Right ventricle myocardium superior (tissue), 1 donor: Measurements from ENCODE around the gene SERHL2. TPM values are rescaled to one million over a fixed set of nuclear protein-coding genes. Genes with fewer than 3 reads are reported as not detected.
"Not testable (repeated sequence)": the region's sequence is repeated elsewhere in the genome, so short reads cannot be mapped to it uniquely, and the experiment has no call there.

ENCODE experiments used
- ATAC-seq: fragments of 200-7000 bp; cut with Tn5 transposase; one replicate; pipeline ENCODE4 v1.9.1; 2020; ENCODE audit warnings: mild to moderate bottlenecking; ENCODE audit not compliant: poor library complexity
- DNase-seq: peaks from one replicate; pipeline ENCODE4 v3.0.0-alpha.2; 2020
- intact Hi-C: fragments of 100-400 bp; cut with DNase I; formaldehyde crosslinking; loops from one replicate; pipeline ENCODE4 v1.11.2; 2022
- total RNA-seq: library from RNA; stranded (reverse); fragmentation: NEBNext Ultra II Directional; extraction: Animal tissue kit (Norgen Biotek cat#: 25700); gene quantifications from one replicate; pipeline ENCODE4 v1.2.1, GENCODE V29; 2021
- donor health status: DM: no; HTN: yes; CAD: no; lungs with severe emphysema.

SERHL2 gene
- total RNA-seq, 1 donor from 2014 or later: 2.4 TPM

DNA sequence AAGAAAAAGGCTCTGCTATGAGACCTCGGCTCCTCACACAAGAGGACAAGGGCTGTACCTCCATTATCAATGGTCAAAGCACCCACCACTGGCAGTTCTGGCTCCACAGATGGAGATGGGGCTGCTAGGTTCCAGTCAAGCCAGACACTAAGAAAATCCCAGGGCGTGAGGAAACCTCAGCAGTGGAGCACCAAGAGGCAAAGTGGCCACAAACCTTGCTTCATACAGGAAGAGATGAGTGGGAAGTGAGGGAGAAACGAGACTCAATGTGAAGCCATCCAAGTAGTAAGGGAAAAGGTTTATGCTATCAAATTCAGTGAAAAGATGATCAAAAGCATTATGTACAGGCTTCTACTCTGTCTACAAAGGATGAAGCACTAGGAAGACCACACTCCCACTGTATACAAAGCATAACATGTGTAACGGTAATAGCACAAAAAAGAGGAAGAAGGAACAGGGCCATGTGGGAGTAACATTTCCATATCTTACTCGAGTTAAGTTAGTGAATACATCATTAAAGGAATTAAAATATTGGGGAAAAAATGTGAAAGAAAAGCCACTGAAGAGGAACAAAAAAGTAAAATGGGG lies 33.9 kb downstream of the SERHL2 start:
- ATAC-seq (no peak), DNase-seq (no peak)
- intact Hi-C loops: no loop called here

DNA sequence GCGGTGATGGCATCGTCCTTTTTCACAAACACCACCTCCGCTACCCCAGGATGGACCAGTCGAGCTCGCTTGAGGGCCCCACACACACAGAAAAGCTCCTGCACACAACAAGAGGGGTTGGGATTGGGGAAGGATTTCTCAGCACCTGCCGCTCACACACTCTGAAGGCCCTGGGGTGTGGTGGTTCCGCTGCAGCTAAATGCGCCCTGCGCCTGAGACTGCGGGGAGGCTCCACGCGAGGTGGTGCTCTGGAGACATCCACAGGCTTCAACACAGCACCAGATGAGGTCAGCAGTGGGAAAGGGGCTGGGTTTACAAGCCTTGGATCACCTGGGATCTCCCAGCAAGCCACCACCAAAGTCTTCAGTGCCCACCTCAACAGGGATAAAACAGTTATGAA lies 38.2 kb downstream of the SERHL2 start:
- ATAC-seq (no peak), DNase-seq (no peak)
- intact Hi-C loops: no loop called here

DNA sequence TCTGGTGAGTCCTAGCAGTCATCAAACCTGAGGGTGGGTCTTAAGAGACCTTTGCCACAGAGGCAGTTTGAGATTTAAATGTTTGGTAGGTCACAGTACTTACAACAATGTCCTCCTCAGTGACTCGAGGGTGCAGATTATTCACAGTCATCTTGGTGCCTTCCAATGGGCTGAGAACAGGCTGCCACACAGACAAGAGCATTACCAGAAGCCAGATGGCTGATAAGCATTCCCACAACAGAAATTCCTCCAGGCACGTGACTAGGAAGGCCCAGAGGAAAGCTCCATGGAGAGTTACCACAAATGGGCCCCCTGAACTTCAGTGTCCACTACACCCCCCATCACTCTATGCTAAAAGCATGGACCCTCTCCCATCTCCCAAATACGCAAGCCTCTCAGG lies 41.7 kb downstream of the SERHL2 start:
- DNase-seq (no peak), ATAC-seq (peak; percentile 71)

DNA sequence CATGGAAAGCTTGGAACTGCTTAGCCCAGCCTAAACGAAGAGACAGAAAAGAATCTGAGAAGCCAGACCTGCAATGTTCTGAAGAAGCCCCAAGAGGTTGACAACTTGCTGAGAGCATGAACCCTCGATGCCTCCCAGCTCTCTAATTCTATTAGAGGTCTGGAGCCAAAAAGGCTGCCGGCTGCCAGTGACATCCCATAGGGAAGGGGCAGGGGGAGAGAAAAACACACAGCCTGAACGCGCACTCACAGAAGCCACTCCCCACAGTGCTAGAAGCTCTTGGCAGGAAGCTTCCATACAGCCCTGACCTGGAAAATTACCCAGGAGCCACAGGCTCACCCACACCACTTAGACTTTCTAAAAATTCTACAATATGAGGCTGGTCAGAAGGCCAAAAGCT lies 42.6 kb downstream of the SERHL2 start:
- DNase-seq (peak; percentile 67), ATAC-seq (peak; percentile 86)
- intact Hi-C loops: no loop called here

More for the DNA sequence above, 41.7 kb downstream of the SERHL2 start:
- intact Hi-C loops: no loop called here

DNA sequence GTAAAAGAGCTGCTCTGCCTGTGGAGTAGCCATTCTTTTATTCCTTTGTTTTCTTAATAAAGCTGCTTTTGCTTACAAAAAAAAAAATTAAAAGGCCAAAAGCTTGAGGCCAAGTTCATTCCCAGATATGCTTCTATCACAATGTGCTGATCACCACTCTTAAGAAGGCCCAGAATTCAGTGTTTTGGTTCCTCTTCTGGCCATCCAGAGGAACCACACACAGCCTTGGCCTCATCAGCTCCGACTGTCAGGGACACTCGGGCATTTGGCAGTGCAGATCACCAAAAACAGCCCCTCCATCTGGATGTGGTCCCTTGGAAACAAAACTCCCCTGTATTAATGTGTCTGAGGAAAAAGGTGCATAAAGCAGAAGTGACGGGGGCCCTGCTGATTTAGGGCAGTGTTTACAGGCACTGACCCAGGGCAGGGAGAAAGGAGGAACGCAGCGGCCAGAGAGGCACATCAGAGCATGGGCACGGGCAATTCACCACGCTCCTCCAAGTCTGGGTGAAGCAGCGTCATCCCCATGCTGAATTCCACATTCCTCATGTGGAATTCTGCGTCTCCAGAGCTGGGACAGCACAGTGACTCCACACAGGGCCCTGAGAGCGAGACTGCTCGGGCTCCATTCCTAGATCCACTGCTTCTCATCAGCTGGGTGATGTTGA lies 43.2 kb downstream of the SERHL2 start:
- DNase-seq: no peak
- peak; percentile 16 for ATAC-seq
- intact Hi-C loops: no loop called here

DNA sequence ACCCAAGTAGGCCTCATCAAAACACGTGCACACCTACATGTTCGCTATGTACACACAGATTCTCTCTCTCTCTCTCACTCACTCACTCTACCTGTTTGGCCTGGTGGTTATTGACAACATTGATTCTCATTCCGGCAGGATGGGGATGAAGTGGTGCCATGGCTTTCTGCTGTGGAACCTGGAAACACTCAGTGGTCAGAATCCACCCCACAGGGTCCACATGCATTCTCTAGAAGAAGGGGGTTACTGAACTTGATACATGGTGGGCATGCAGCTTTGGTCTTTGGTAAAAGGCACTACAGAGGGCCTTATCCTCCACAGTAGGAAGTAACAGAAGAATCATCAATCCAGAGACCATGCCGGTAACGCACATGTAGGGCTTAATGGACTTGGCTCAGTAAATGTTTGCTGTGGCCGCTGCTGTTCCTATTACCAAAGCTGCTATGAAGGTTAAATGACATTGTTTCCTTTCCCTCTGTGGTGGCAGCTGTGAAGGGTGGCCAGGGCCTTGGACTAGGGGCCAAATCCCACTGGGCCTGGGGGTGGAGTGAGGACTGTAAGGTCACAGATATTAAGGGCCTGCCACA lies 48.2 kb downstream of the SERHL2 start:
- DNase-seq: no peak
- ATAC-seq: no peak
- intact Hi-C loops: no loop called here

- ATAC-seq: no peak
- DNase-seq: no peak
- intact Hi-C loops: no loop called here
Observed at GRCh38 chr22:42602470-42602869, 48.7 kb downstream of the SERHL2 start.

DNA sequence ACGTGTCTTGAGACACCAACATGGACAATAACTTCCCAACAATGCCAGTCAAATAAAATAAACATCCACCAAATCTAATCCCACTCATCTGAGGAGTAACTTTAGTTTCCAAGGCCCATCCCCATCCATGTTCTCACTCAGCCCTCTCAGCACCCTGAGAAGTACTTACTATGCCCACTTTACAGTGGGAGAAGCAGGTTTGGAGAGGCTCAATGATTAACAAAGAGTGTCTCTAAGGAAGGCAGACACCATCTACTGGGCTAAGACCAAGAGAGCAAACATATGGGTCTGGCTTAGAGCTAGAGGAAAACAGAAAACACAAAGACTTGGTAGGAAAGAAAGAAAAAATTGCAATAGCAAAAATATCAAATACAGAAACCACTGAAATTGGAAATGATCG lies 49.7 kb downstream of the SERHL2 start:
- ATAC-seq (no peak), DNase-seq (no peak)
- intact Hi-C loops: no loop called here

DNA sequence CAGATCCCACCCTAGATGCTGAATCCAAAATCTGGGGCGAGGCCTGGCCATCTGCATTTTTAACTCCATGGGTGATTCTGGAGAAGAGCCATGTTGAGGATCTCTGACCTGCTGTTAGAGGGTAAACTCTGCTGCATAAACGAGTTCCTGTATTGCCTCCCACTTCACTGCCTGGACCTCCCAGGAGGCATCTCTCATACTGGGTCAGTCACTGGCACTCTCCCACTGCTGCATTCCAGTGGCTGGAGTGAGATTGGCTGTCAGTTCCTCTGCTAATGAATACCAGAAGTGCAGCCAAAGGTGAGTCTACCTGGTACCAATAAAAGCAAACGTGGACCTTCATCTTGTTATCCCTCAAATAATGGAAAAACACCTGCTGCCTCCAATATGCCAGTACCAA lies 50.6 kb downstream of the SERHL2 start:
- peak; percentile 68 for ATAC-seq
- intact Hi-C loops: no loop called here
- no peak for DNase-seq

GRCh38 chr22:42607641-42608040 lies 53.9 kb downstream of the SERHL2 start:
- ATAC-seq, intact Hi-C loops, DNase-seq: not testable (repeated sequence)

DNA sequence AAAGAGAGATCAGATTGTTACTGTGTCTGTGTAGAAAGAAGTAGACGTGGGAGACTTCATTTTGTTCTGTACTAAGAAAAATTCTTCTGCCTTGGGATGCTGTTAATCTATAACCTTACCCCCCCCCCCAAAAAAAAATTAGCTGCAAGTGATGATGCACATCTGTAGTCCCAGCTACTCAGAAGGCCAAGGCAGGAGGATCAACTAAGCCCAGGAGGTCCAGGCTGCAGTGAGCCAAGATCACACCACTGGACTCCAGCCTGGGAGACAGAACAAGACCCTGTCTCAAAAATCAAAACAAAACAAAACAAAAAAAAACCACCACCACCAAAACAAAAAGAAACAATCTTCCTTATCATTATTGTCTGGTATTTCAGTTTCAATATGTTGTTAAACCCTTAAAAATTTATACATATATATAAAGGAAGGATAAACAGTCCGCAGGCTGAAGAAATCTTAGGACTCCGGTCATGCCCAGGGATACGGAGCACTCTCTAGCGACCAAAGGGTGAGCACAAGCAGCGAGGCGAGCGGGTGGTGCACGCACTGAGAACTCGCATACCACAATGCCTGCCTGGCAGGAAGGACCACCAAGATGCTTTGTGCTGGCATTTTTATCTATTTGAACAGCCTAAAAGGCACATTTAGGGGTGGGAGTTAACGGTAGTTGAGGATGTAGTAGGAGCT lies 54.5 kb downstream of the SERHL2 start:
- intact Hi-C loops: no loop called here
- no peak for DNase-seq
- no peak for ATAC-seq

GRCh38 chr22:42608823-42609361 lies 55.1 kb downstream of the SERHL2 start:
- intact Hi-C loops: no loop called here
- DNase-seq: no peak
- ATAC-seq: no peak

- intact Hi-C loops: no loop called here
- ATAC-seq (no peak), DNase-seq (no peak)
Observed at GRCh38 chr22:42610186-42610585, 56.4 kb downstream of the SERHL2 start.

GRCh38 chr22:42611051-42611450 lies 57.3 kb downstream of the SERHL2 start:
- intact Hi-C loops: no loop called here
- ATAC-seq: no peak
- DNase-seq: no peak

- ATAC-seq (no peak), DNase-seq (peak; percentile 39)
- intact Hi-C loops: no loop called here
Observed at GRCh38 chr22:42612336-42612735, 58.6 kb downstream of the SERHL2 start.

GRCh38 chr22:42613872-42614301 lies 60.1 kb downstream of the SERHL2 start:
- DNase-seq (no peak), ATAC-seq (no peak)
- intact Hi-C loops: no loop called here

- intact Hi-C loops: no loop called here
- DNase-seq: peak; percentile 100
- ATAC-seq: peak; percentile 92
Observed at GRCh38 chr22:42614312-42615091, 60.7 kb downstream of the SERHL2 start, which contains the start of gene POLDIP3. POLDIP3 (minus strand) TSS chr22:42614883; CDS start chr22:42614857, 26 bp downstream.

DNA sequence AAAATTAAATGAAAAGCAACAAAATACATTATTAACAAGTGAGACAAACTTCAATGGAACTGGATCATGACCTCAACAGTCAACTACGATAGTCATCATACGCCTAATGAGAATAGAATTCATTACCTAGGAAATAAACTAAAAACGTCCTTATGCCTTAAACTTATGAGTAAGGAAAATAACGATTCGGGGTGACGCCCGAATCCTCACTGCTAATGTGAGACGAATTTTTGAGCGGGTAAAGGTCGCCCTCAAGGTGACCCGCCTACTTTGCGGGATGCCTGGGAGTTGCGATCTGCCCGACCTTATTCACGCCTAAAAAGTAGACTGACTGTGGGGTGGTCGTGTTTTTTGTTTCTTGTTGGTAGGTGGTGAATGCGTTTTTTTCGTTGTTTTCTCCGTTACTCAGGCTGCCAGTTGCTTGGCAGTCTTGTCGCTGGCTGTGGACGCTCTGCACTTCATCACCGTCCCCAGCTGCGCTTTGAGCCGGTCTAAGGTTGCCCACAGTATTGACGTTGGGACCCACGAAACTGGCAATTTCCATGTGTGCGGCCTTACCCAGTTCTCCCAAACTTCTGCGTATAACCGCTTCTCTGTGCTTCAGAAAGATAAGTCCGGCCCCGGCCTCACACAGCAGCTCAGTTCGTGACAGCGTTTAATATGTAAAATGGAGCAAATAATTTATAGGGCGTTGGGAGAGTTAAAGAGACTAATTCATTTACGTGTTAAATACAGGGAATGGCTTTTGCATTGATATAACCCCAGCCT lies 61.5 kb downstream of the SERHL2 start:
- intact Hi-C loops: no loop called here
- DNase-seq (peak; percentile 88), ATAC-seq (peak; percentile 73)
